ENCODE results near the gene KIF21B.
"Not testable (repeated sequence)": the region's sequence is repeated elsewhere in the genome, so short reads cannot be mapped to it uniquely, and the experiment has no call there.

The KIF21B gene

GRCh38 chr1:200954434-200954833 is 69.1 kb downstream of the KIF21B start:
- FAIRE-seq, result no peak
- no peak for DNase-seq (ENCODE audit: insufficient read length, low spot score)

GRCh38 chr1:200951016-200951415 is 72.5 kb downstream of the KIF21B start:
- DNase-seq (ENCODE audit: insufficient read length, low spot score) (no peak), FAIRE-seq (no peak)

GRCh38 chr1:200949626-200950025 is 73.9 kb downstream of the KIF21B start:
- no peak for FAIRE-seq
- DNase-seq (ENCODE audit: insufficient read length, low spot score), result no peak

- DNase-seq (ENCODE audit: insufficient read length, low spot score) (no peak), FAIRE-seq (no peak)
These were observed 76.4 kb downstream of the KIF21B start for GRCh38 chr1:200947059-200947566.

GRCh38 chr1:200945111-200945510 is 78.4 kb downstream of the KIF21B start:
- FAIRE-seq, result no peak
- no peak for DNase-seq (ENCODE audit: insufficient read length, low spot score)

- DNase-seq (ENCODE audit: insufficient read length, low spot score) (no peak), FAIRE-seq (no peak)
These were observed 84.6 kb downstream of the KIF21B start for GRCh38 chr1:200938955-200939354.

GRCh38 chr1:200935286-200935962 is 88.1 kb downstream of the KIF21B start:
- not testable (repeated sequence) for DNase-seq (ENCODE audit: insufficient read length, low spot score); FAIRE-seq

- FAIRE-seq (no peak), DNase-seq (ENCODE audit: insufficient read length, low spot score) (no peak)
These were observed 88.8 kb downstream of the KIF21B start for GRCh38 chr1:200934676-200935245.

GRCh38 chr1:200931776-200932175 is 91.7 kb downstream of the KIF21B start:
- no peak for FAIRE-seq
- DNase-seq (ENCODE audit: insufficient read length, low spot score), result no peak

GRCh38 chr1:200930285-200930684 is 93.2 kb downstream of the KIF21B start:
- not testable (repeated sequence) for DNase-seq (ENCODE audit: insufficient read length, low spot score); FAIRE-seq

- DNase-seq (ENCODE audit: insufficient read length, low spot score), result no peak
- FAIRE-seq, result no peak
These were observed 93.8 kb downstream of the KIF21B start for GRCh38 chr1:200929530-200930278.

- no peak for DNase-seq (ENCODE audit: insufficient read length, low spot score)
- no peak for FAIRE-seq
These were observed 97.7 kb downstream of the KIF21B start for GRCh38 chr1:200925831-200926230.

- DNase-seq (ENCODE audit: insufficient read length, low spot score), result no peak
- no peak for FAIRE-seq
These were observed 99.9 kb downstream of the KIF21B start for GRCh38 chr1:200923601-200924000.

GRCh38 chr1:200922406-200922805 is 101.1 kb downstream of the KIF21B start:
- FAIRE-seq (no peak), DNase-seq (ENCODE audit: insufficient read length, low spot score) (no peak)

- no peak for FAIRE-seq
- no peak for DNase-seq (ENCODE audit: insufficient read length, low spot score)
These were observed 101.9 kb downstream of the KIF21B start for GRCh38 chr1:200921571-200922110.
